ENCODE data around the gene H2BK1.

The H2BK1 gene

GRCh38 chr7:151228024-151228866 lies 18.0 kb upstream of the H2BK1 start:
- no peak for TF ChIP-seq CTCF (IDR thresholded peaks at IDR 0.05; ENCODE audit: low read depth, low read length)
- no peak for DNase-seq (ENCODE audit: extremely low read depth, low read depth)

- TF ChIP-seq CTCF (IDR thresholded peaks at IDR 0.05; ENCODE audit: low read depth, low read length): no peak; the same call in 1 of the 2 replicates
These were observed 16.8 kb upstream of the H2BK1 start, which contains the start of gene ABCF2 for GRCh38 chr7:151226875-151227782. ABCF2 (minus strand) TSS chr7:151227205; CDS start chr7:151226458, 747 bp downstream.

GRCh38 chr7:151226560-151226874 lies 16.2 kb upstream of the H2BK1 start:
- TF ChIP-seq CTCF (IDR thresholded peaks at IDR 0.05; ENCODE audit: low read depth, low read length): no peak
- no peak for DNase-seq (ENCODE audit: extremely low read depth, low read depth)

More at GRCh38 chr7:151226875-151227782, 16.8 kb upstream of the H2BK1 start, which contains the start of gene ABCF2:
- DNase-seq (ENCODE audit: extremely low read depth, low read depth): peak; percentile 96

- TF ChIP-seq CTCF (IDR thresholded peaks at IDR 0.05; ENCODE audit: low read depth, low read length): no peak
- no peak for DNase-seq (ENCODE audit: extremely low read depth, low read depth)
These were observed 15.7 kb upstream of the H2BK1 start for GRCh38 chr7:151225948-151226510.

- DNase-seq (ENCODE audit: extremely low read depth, low read depth): no peak
- TF ChIP-seq CTCF (IDR thresholded peaks at IDR 0.05; ENCODE audit: low read depth, low read length): no peak
These were observed 13.4 kb upstream of the H2BK1 start for GRCh38 chr7:151223728-151224127.

GRCh38 chr7:151218170-151218569 lies 7.9 kb upstream of the H2BK1 start:
- no peak for DNase-seq (ENCODE audit: extremely low read depth, low read depth)
- no peak for TF ChIP-seq CTCF (IDR thresholded peaks at IDR 0.05; ENCODE audit: low read depth, low read length)
